Muscle of arm (tissue), 12 donors: ENCODE results near the gene SPINK2. TPM values are rescaled to one million over a fixed set of nuclear protein-coding genes. Genes with fewer than 3 reads are reported as not detected.

Source experiments
- DNase-seq: peaks from one replicate; pipeline ENCODE4 v3.0.0-alpha.2; 2013
- polyA plus RNA-seq, 12 donors: library from polyadenylated mRNA; unstranded; fragments of 120-200 nt; gene quantifications; one replicate each; pipeline ENCODE4 v1.2.1, GENCODE V29; 2013; ENCODE audit not compliant: insufficient read length in 12 of 12

Gene SPINK2
- polyA plus RNA-seq, 12 donors: 0.49 TPM; not detected in 11

- DNase-seq: peak; percentile 18
Observed at GRCh38 chr4:56803471-56803870, 18.0 kb downstream of the SPINK2 start.

- DNase-seq: peak; percentile 93
Observed at GRCh38 chr4:56799824-56800756, 21.4 kb downstream of the SPINK2 start.

GRCh38 chr4:56799161-56799759 lies 22.2 kb downstream of the SPINK2 start:
- no peak for DNase-seq

- DNase-seq: no peak
Observed at GRCh38 chr4:56796211-56796610, 25.3 kb downstream of the SPINK2 start.

GRCh38 chr4:56791316-56791715 lies 30.2 kb downstream of the SPINK2 start:
- no peak for DNase-seq

GRCh38 chr4:56790691-56791091 lies 30.8 kb downstream of the SPINK2 start:
- DNase-seq: peak; percentile 61

GRCh38 chr4:56788081-56788480 lies 33.4 kb downstream of the SPINK2 start:
- DNase-seq: no peak

GRCh38 chr4:56787380-56787779 lies 34.1 kb downstream of the SPINK2 start:
- DNase-seq: no peak

- DNase-seq: peak; percentile 77
Observed at GRCh38 chr4:56786955-56787354, 34.5 kb downstream of the SPINK2 start.

- DNase-seq: no peak
Observed at GRCh38 chr4:56783986-56784385, 37.5 kb downstream of the SPINK2 start.

GRCh38 chr4:56782019-56782418 lies 39.5 kb downstream of the SPINK2 start:
- DNase-seq: no peak

GRCh38 chr4:56773346-56773745 lies 48.2 kb downstream of the SPINK2 start:
- no peak for DNase-seq

- DNase-seq: no peak
Observed at GRCh38 chr4:56772134-56772533, 49.4 kb downstream of the SPINK2 start.

GRCh38 chr4:56768763-56769162 lies 52.7 kb downstream of the SPINK2 start:
- no peak for DNase-seq

- no peak for DNase-seq
Observed at GRCh38 chr4:56768316-56768715, 53.2 kb downstream of the SPINK2 start.

GRCh38 chr4:56767567-56767966 lies 53.9 kb downstream of the SPINK2 start:
- DNase-seq: no peak

- DNase-seq: no peak
Observed at GRCh38 chr4:56764775-56765174, 56.7 kb downstream of the SPINK2 start.

- no peak for DNase-seq
Observed at GRCh38 chr4:56764223-56764622, 57.3 kb downstream of the SPINK2 start.

GRCh38 chr4:56762484-56763250 lies 58.8 kb downstream of the SPINK2 start:
- no peak for DNase-seq

GRCh38 chr4:56760183-56760582 lies 61.3 kb downstream of the SPINK2 start:
- DNase-seq: no peak
